K562 treated with DMSO at 1 percent for 4 hours (cell line): ENCODE data around the gene JOSD1. TPM values are rescaled to one million over a fixed set of nuclear protein-coding genes. Genes with fewer than 3 reads are reported as not detected.

Source experiments
- total RNA-seq: library from RNA; unstranded; fragments of 300-600 nt; gene quantifications from 2 replicates; pipeline ENCODE4 v1.2.3, GENCODE V29; 2022; ENCODE audit not compliant: insufficient read depth

The JOSD1 gene
- total RNA-seq, result 28.2 and 31.0 TPM in 2 replicates

DNA sequence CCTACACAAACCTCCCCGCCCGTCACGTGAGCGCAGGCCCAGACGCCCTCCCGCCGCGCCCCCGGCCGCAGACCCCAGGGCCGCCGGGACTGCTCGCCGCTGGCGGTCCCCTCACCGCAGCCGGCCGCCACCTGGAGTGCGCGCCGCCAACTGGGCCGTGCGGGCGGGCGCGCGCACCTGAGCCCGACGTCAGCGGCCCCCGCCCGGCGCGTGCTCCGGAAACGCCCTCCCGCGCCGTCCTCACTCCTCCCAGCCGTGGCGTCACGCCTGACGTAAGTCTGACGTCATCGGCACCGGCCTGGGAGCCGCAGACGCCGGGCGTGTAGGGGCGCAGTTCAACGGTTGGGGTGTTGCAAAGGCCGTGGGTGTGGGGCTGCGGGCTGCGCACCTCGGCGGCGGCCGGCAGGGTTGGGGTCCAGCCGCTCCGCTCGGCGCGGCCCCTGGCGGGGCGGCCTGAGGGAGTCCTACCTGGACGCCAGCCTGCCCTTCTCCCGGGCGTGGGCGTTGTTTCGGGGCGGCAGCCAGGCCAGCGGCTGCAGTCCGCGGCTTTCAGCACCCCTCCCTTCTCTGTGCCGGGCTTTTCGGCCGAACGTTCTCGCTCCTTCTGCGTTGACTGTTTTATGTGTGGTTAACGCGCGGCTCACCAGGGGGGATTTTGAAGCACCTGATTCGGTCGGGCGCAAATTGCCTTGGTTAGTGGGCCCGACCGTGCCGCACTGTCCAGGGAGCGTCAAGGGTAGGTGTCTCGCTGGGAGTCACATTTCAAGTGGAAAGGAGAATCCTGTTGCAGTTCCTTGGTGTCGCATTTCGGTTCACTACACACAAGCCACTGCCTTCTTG, at the start of gene JOSD1:
TSS of gene JOSD1 (minus strand) at position 155 of the 840 bp plus-strand sequence. CDS start 956 bp downstream, outside the sequence.

DNA sequence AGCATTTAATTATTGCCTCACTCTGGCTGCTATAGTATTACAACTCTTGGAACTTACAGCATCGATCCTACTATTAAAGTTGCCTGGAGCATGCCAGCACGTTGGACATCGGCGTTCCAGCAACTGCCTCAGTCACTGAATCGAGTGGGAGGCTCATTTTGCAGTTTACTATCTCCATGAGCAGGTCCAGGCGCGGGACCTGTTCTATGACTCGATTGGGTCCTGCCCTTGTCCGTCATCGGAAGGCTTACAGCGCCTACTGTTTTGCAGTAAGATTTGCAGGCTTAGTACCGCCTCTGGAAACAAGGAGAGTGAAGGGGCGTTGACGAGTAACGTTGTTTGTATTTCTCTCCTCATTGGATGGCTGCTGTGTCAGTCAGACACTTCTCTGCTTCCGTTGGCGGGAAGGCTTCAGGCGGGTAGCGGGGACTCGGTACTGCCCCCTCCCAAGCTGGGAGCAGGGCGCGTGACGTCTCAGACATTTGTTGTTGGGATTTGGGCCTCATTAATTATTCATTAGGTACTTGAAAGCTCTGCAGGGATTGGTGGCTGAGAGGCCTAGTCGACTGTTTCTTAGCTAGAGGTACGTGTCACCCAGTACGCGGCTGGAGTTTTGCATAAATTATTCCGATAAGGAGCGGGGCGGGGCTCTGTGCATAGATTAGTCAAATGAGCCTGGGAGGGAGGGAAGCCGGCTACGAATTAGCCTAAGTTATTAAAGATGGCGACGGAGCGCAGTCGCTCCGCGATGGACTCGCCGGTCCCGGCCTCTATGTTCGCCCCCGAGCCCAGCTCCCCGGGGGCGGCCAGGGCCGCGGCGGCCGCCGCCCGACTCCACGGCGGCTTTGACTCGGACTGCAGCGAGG, 4.7 kb upstream of the JOSD1 start, which contains the start of gene GTPBP1:
TSS of gene GTPBP1 (plus strand) at position 710 of the 866 bp plus-strand sequence. CDS start at position 722, 12 bp downstream.

GRCh38 chr22:38681582-38682335, 19.0 kb downstream of the JOSD1 start, which contains the start of gene TOMM22:
TOMM22 (plus strand) TSS chr22:38681957; CDS start chr22:38681979, 22 bp downstream.

GRCh38 chr22:38656256-38657044, 44.3 kb downstream of the JOSD1 start, which contains the start of the genes CBY1 and FAM227A:
CBY1 (plus strand) TSS chr22:38656638; CDS start chr22:38668055, 11,417 bp downstream.
FAM227A (minus strand) TSS chr22:38656392; CDS start chr22:38650168, 6,224 bp downstream.

Other genes with a start within 250 kb of the JOSD1 start
- gene KCNJ4, start 245.7 kb downstream of the JOSD1 start, total RNA-seq, result 0.50 TPM in 1 of 2 replicates, not detected in the other
- 19.1 and 24.7 TPM in 2 replicates for gene KDELR3, start 232.8 kb downstream of the JOSD1 start, total RNA-seq
- 88.7 and 121 TPM in 2 replicates for gene DDX17, start 194.6 kb downstream of the JOSD1 start, total RNA-seq
- gene DMC1, start 130.8 kb downstream of the JOSD1 start, total RNA-seq, result 1.6 and 1.8 TPM in 2 replicates
- gene FAM227A, start 44.6 kb downstream of the JOSD1 start, total RNA-seq, result 0.18 TPM in 1 of 2 replicates, not detected in the other
- gene CBY1, start 44.3 kb downstream of the JOSD1 start, total RNA-seq, result 5.3 and 10.2 TPM in 2 replicates
- gene TOMM22, start 19.0 kb downstream of the JOSD1 start, total RNA-seq, result 9.8 and 11.7 TPM in 2 replicates
- 15.0 and 27.6 TPM in 2 replicates for gene GTPBP1, start 5.0 kb upstream of the JOSD1 start, total RNA-seq
- 58.8 and 70.5 TPM in 2 replicates for gene SUN2, start 55.1 kb upstream of the JOSD1 start, total RNA-seq
- gene DNAL4, start 93.2 kb upstream of the JOSD1 start, total RNA-seq, result 13.0 and 16.8 TPM in 2 replicates
- 3.1 and 5.0 TPM in 2 replicates for gene NPTXR, start 143.1 kb upstream of the JOSD1 start, total RNA-seq
- gene CBX6, start 171.3 kb upstream of the JOSD1 start, total RNA-seq, result 6.0 and 6.8 TPM in 2 replicates